KOPT-K1 (cell line): ENCODE data around the gene NOL4L.

Source experiments
- H3K27ac ChIP-seq: fragments of 200-600 bp; sonication (generic); 2 replicates; pipeline ENCODE4 v1.5.1; 2016; ENCODE audit warnings: antibody characterized with exemption, mild to moderate bottlenecking, low read depth, low read length; ENCODE audit not compliant: poor library complexity, severe bottlenecking
- H3K36me3 ChIP-seq: fragments of 200-600 bp; sonication (generic); 2 replicates; pipeline ENCODE4 v1.5.1; 2017; ENCODE audit warnings: antibody characterized with exemption, mild to moderate bottlenecking, low read length, moderate library complexity; ENCODE audit not compliant: insufficient read depth
- H3K9me3 ChIP-seq: fragments of 200-600 bp; sonication (generic); 2 replicates; pipeline ENCODE4 v1.5.1; 2017; ENCODE audit warnings: antibody characterized with exemption, low read length, mild to moderate bottlenecking; ENCODE audit not compliant: insufficient read depth, poor library complexity, severe bottlenecking

Gene NOL4L

DNA sequence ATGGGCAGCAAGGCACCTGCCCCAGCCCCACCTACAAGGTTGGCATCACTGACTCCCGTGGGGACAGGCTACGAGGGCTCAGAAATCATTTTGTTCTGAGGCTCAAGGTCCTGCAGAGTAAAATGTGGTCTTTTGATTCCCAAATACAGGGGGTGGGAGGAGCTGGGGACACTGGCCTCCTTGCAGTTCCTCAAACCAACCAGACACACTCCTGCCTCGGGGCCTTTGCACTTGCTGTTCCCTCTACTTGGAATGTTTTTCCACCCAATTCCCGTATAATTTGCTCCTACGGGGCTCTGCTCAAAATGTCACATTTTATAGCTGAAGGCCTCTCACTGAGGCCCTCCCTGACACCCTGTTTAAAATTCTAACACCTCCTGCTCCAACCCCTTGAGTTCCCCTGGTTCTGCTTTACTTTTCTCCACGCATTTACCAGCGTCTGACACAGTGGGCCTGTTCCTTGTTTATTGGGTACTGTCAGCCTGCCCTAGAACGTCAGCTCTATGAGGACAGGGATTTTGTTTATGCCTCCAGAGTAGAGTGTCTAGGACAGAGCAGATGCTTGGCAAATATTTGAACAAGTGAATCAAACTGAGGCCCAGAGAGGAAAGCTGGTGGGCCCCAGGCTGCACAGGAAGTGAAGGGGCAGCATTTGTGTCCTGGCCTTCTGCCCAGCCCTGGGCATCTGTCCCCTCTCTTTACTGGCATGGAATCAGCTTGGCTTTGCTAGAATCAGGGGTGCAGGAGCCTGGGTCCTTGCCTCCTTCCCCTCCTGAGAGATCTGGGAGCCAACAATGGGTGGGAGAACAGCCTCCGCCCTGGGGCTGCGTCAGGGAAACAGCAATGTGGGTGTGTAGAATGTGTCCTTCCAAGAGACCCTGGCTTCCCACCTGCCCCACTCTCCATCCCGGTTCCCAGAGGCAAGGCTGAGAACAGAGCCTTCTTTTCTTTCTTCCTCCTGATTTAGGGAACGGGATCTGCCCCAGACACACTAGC is 18.5 kb downstream of the NOL4L start:
- no peaks in the 10 kb centered on the region for H3K9me3 ChIP-seq
- no peaks in the 10 kb centered on the region for H3K36me3 ChIP-seq
- H3K27ac ChIP-seq = peak overlapping the region; percentile 18

DNA sequence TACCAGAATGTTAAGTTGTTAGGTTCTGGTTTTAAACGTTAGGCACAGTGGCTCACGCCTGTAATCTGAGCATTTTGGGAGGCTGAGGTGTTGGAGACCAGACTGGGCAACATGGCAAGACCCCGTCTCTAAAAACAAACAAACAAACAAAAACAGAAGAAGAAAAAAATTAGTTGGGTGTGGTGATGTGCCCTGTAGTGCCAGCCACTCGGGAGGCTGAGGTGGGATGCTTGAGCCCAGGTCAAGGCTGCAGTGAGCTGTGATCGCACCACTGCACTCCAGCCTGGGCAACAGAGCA is 19.4 kb downstream of the NOL4L start:
- Histone ChIP-seq H3K9me3 (no peaks in the 10 kb centered on the region), H3K36me3 (no peaks in the 10 kb centered on the region), H3K27ac (no peak overlapping the region)

DNA sequence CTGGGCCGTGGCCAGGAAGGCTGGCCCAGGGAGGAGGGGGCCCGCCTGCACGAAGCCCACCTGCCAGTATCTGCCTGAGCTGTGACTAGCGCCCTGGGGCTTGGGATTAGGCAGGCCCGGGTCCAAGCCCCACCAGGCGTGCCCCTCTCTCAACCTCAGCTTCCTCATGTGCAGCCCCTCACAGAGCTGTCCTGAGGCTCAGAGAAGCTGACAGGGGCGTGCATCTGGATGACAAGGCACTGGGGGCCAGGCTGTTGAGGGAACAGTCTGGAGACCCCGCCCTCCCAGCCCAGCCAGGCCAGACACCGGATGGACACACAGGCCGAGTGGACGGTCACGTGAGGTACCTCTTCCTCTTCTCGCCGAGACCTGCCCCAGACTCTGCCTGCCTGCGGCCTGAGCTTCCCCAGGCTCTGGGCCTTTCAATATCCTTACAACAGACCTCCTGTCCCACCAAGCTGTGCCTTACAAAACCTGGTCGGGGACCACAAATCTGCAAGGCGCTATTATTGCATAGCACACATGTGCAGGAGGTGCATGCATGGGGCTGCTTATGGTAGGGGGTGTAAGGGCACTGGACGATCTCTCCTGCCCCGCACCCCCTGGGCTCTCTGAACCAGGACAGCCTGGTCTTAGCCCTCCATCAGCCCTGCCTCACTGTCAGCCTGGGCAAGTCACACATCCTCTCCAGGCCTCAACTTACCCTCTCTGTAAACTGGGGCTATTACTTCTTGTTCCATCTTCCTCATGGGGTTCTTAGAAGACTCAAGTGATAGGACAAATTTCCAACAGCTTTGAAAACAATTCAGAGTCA is 20.0 kb downstream of the NOL4L start:
- no peaks in the 10 kb centered on the region for H3K9me3 ChIP-seq
- no peak overlapping the region for H3K27ac ChIP-seq
- H3K36me3 ChIP-seq = no peaks in the 10 kb centered on the region

DNA sequence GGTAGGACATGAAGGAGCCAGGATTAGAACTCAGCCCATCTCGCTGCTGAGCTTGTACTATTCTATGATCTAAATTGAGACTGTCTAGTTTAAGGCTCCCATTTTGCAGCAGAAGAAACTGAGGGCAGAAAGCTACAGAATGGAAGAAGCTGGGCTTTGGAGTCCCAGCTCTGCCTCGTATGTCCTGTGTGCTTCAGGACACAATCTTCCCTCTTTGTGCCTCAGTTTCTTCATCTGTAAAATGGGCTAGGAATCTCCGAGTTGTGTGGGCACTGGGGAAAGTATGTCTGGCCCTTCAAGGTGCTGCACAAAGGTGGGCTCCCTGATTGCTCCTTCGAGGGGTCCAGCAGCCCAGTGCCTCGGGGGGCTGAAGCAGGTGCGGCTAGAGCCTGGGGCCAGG is 20.7 kb downstream of the NOL4L start:
- no peaks in the 10 kb centered on the region for H3K36me3 ChIP-seq
- H3K27ac ChIP-seq = no peak overlapping the region

DNA sequence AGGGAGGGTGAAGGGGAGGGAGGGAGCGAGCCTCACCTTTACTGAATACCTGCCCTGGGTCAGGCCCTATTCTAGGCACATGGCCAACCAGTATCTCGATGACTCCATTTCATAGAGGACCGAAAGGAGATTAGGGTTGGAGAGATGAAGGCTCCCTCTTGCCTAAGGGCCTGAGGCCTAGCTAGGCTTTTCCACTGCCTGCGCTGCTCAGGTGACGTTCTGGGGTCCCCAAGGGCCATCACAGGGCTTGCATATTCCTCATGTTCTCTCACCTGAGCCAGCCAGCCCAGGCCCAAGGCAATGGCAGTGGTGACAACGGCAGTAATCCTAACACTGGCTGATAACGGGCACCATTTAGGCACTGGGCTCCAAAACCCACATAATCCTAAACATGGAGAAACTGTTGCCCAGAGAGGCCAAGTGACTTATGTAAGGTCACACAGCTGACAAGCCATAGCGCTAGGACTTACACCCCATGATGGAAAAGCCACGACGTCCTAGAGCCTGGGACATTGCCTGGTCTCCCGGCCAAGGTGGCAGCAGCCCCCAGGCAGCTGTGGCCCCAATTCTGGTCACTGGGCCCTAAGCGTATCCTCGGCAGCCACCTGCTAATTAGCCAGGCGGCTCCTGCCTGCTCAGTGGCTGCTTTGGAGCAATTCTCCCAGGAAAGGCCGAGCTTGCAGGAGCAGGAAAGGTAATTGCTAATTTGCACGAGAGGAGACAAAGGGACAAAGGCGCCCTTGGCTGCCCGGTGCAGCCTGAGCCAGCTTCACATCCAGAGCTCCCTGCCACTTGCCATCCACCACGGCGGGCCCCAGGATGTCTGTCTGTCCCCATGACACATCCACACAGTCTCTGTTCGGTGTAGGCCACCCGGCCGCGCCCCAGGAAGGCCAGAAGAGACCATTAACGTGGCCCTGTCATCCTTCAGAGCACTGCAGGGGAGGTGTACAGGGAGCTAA is 21.5 kb downstream of the NOL4L start:
- Histone ChIP-seq H3K27ac (no peak overlapping the region), H3K36me3 (no peaks in the 10 kb centered on the region), H3K9me3 (no peaks in the 10 kb centered on the region)

More for the DNA sequence above, 20.7 kb downstream of the NOL4L start:
- no peaks in the 10 kb centered on the region for H3K9me3 ChIP-seq

DNA sequence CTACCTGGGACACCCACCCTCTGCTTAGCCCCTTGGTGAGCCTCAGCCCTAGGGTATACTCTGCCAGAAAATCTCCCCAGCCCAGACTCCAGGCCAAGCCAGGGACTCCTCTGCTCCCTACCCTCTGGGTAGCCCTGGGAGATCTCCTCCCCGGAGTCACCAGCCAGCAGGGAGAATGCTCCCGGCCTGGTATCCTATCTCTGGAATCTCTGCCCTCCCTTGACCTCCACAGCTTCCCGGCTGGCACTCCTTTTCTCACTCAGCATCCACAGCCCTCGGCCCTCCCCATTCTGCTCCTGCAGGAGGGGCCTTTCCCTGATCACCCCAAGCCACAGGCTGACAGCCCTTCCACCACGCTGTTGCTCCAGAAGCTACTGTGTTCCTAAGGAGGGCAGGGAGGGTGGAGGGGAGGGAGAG is 22.6 kb downstream of the NOL4L start:
- Histone ChIP-seq H3K9me3 (no peaks in the 10 kb centered on the region), H3K27ac (no peak overlapping the region), H3K36me3 (no peaks in the 10 kb centered on the region)

DNA sequence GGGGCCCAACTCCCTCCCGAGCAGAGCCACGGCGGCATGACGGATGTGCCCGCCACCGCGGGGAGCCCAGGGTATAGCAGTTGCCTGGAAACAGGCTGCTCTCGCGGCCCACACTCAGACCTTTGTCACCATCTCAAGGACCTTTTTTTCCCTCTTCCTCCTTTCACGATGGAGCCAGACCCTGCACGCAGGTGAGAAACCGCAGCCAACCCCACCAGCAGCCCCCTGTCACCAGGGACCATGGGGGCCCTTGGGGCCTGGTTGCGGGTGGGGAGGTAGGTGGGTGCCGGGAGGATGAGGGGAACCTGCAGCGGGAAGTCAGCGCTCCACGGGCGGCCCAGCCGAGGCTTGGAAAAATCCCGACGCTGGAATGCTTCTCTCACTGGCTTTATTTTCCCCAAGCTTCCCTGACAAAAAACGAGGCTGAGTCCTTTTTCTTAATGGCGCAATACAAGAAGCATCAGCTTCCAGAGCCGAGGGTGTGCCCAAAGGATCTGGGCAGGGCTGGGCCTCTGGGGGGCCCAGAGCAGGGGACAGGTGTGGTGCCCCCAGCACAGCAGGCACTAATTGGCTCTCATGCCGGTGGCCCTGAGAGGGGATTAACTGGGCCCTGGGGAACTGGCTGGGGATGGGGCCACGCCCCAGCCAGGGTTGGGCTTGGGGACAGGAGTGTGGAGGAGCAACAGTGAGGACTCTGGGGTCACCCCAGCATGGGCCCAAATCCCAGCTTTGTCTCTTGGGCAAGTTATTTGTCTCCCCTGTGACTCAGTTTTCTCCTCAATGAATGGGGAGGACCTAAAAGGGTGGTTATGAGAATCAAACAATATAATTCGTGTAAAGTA is 23.9 kb downstream of the NOL4L start:
- Histone ChIP-seq H3K36me3 (0 out of 2 replicates have a peak, but pooled peaks cover 4% of the 10 kb centered on the region), H3K27ac (peak overlapping the region; percentile 34), H3K9me3 (no peaks in the 10 kb centered on the region)

DNA sequence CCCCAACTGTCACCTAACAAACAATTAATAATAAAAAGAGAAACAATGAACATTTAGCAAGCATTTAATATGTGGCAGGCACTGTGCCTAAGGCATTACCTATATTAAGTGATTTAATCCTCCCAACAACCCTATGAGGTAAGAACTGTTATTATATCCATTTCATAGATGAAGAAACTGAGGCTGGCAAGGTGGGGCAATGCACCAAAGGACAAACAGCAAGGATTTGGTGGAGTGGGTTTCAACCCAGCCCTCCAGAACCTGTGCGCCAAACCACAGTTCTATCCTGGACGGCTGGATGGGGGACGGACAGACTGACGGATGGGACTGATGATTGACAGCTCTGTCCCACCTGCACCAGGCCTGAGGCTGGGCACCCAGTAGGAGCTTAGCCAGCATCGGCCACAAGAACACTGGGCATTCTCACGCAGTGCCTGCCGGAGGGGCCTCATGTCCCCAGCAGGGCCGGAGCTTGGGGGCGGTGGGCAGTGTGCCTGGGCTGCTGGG is 24.6 kb downstream of the NOL4L start:
- Histone ChIP-seq H3K36me3 (0 out of 2 replicates have a peak, but pooled peaks cover 4% of the 10 kb centered on the region), H3K27ac (peak overlapping the region; percentile 34), H3K9me3 (no peaks in the 10 kb centered on the region)

DNA sequence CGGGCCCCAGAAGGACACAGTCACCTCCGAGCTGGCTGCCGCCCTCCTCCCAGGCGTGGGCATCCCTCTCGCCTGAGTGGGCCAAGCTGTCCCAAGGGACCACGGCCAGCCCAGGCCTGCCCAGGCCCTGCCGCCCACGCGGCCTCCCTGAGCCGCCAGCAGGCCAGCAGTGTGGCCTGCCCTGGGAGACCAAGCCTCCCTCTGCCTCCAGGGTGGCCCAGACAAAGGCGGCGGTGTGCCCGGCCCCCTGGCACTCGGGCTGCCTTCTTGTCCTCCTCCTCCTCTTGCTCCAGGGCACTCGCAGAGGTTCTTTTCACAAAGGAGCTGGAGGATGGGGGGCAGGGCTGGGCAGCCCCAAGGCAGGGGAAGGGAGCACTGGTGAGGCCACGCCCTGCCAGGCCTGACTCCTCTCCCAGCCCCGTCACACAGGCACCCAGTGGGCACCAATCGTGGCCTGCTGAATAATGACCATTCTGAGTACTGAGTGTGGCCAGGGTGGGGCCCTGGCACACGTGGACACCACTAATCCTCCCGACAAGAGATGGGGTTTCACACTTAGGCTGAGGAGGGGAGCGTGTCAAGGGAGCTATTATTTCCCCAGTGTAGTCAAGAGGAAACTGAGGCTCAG is 25.3 kb downstream of the NOL4L start:
- Histone ChIP-seq H3K36me3 (0 out of 2 replicates have a peak, but pooled peaks cover 4% of the 10 kb centered on the region), H3K27ac (no peak overlapping the region), H3K9me3 (no peaks in the 10 kb centered on the region)

DNA sequence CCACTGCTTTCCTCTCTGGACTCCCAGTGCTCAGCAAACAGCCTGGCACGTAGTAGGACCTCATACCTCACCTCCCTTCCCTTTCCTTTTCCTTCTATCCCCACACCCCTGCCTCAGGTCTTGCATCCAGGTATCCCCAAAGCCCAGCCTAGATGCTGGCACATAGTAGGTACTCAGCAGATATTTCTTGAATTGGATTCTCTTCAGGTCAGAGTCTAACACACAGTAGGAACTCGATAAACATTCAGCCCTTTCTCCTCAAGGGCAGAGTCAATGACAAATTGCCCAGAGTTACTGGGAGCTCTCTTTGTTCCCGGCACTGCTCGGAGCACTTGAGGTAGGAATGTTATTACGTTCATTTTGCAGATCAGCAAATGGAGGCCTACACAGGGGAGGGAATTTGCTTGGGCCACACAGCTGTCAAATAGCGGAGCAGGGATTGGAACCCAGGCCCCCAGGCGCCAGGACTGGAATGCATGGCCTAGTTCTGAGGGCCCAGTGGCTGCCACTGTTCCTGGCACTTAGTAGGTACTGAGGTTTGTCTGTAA is 25.9 kb downstream of the NOL4L start:
- Histone ChIP-seq H3K27ac (no peak overlapping the region), H3K9me3 (no peaks in the 10 kb centered on the region), H3K36me3 (0 out of 2 replicates have a peak, but pooled peaks cover 4% of the 10 kb centered on the region)

DNA sequence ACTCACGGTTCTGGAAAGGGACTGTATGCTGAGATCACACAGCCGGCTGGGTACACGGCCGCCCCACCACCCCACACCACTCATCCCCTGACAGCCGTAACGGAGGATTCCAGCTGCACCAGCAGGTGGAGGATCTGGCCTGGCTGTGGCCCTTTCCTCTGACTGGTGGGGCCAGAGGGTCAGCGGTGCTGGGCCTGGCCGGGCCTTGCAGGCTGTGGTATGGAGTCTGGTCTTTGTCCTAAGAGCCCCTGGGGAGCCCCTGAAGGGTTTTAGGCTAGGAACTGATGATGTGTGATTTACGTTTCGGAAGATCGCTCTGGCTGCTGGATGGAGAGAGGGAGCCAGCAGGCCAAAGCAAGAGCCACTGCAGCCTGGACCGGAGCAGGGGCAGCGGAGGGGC is 26.6 kb downstream of the NOL4L start:
- H3K36me3 ChIP-seq = 0 out of 2 replicates have a peak, but pooled peaks cover 4% of the 10 kb centered on the region
- no peaks in the 10 kb centered on the region for H3K9me3 ChIP-seq
- no peak overlapping the region for H3K27ac ChIP-seq

DNA sequence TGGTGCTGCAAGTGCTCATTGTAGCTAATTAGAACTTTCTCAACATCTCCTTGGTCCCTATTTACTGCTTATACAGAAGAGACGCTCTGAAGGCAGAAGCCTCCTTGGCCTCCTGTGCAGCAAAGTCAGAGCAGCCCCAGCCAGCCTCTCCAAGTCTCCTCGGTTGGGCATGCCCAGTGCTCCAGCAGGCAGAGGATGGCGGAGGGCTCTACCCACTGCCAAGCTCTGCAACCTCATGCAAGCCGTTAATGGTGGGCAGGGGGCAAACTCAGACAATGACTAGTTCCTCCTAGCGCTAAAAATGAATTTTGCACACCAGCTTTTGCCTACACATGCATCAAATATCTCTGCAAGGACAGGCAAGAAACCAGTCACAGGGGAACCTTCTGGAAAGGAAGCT is 27.8 kb downstream of the NOL4L start:
- Histone ChIP-seq H3K9me3 (no peaks in the 10 kb centered on the region), H3K27ac (no peak overlapping the region), H3K36me3 (0 out of 2 replicates have a peak, but pooled peaks cover 4% of the 10 kb centered on the region)
